Lung (tissue), 12 donors: ENCODE measurements around the gene ATM. TPM values are rescaled to one million over a fixed set of nuclear protein-coding genes. Genes with fewer than 3 reads are reported as not detected.
A peak's percentile ranks its signal among the peaks of the same experiment; 100 is the strongest.

Source experiments
- ATAC-seq: fragments of 200-7000 bp; cut with Tn5 transposase; one replicate; pipeline ENCODE4 v1.9.1; 2020; ENCODE audit warnings: moderate number of reproducible peaks; ENCODE audit not compliant: insufficient read depth, low FRiP score
- DNase-seq, 3 donors: peaks; one replicate each; pipeline ENCODE4 v3.0.0-alpha.2; 2013 to 2017
- H3K27ac ChIP-seq, 2 donors: one replicate each; pipeline ENCODE4 v1.5.1; 2013; ENCODE audit warnings: mild to moderate bottlenecking in 2 of 2, moderate library complexity in 2 of 2, control low read depth in 1 of 2, inconsistent platforms in 1 of 2, low read depth in 1 of 2, low read length in 1 of 2
- H3K27me3 ChIP-seq, 3 donors: one replicate each; pipeline ENCODE4 v1.5.1; 2013; ENCODE audit warnings: low read length in 2 of 3; ENCODE audit not compliant: control insufficient read depth in 3 of 3, insufficient read depth in 3 of 3
- H3K36me3 ChIP-seq, 4 donors: one replicate each; pipeline ENCODE4 v1.5.1; 2013; ENCODE audit warnings: low read length in 4 of 4, mild to moderate bottlenecking in 1 of 4, moderate library complexity in 1 of 4; ENCODE audit not compliant: control insufficient read depth in 4 of 4, insufficient read depth in 4 of 4
- H3K4me1 ChIP-seq, 5 donors: one replicate each; pipeline ENCODE4 v1.5.1; 2013; ENCODE audit warnings: low read length in 5 of 5, mild to moderate bottlenecking in 2 of 5, moderate library complexity in 1 of 5; ENCODE audit not compliant: control insufficient read depth in 5 of 5, insufficient read depth in 5 of 5
- H3K4me3 ChIP-seq: one replicate; pipeline ENCODE4 v1.5.1; 2013; ENCODE audit warnings: mild to moderate bottlenecking, control low read depth, moderate library complexity
- H3K9ac ChIP-seq, 2 donors: one replicate each; pipeline ENCODE4 v1.5.1; 2013; ENCODE audit warnings: low read length in 2 of 2, control low read depth in 1 of 2; ENCODE audit not compliant: insufficient read depth in 1 of 2
- H3K9me3 ChIP-seq, 4 donors: one replicate each; pipeline ENCODE4 v1.5.1; 2013; ENCODE audit warnings: low read length in 3 of 4, mild to moderate bottlenecking in 1 of 4, moderate library complexity in 1 of 4; ENCODE audit not compliant: control insufficient read depth in 4 of 4, insufficient read depth in 3 of 4
- CTCF ChIP-seq: IDR thresholded peaks from 2 replicates; pipeline ENCODE4 v1.5.1; 2012; ENCODE audit warnings: mild to moderate bottlenecking; ENCODE audit errors: control extremely low read depth, extremely low read depth
- WGBS, 2 donors: extraction: QIAGEN DNeasy Blood & Tissue Kit; methylation state at CpG; one replicate each; pipeline ENCODE4 v1.1.7; 2013; 5-methylcytosine and 5-hydroxymethylcytosine counted together
- polyA plus RNA-seq, 2 donors: library from polyadenylated mRNA; stranded (reverse); fragments of 200-250 nt; gene quantifications; one replicate each; pipeline ENCODE4 v1.2.1, GENCODE V29; 2013
- total RNA-seq, 2 donors: library from RNA; depleted of rRNA in 1 of 2; stranded (reverse); fragments of >200 nt in 1 of 2; gene quantifications; one replicate each; pipeline ENCODE4 v1.2.1, GENCODE V29; 2014 to 2021
- donor health status: control.
- donor health status: control.
- donor health status: Bipolar disorder and iron deficiency.
- donor health status: healthy.
- donor health status: DM: yes; HTN: yes; CAD: no.

The ATM gene
- total and polyA plus RNA-seq, 4 donors, result 14.9 to 165 (median 29.9) TPM

GRCh38 chr11:108322666-108323065, 99.8 kb downstream of the ATM start:
- DNase-seq, result no peak
- Histone ChIP-seq H3K27ac (no peak overlapping the region), H3K9me3 (no peaks in the 10 kb centered on the region), H3K36me3 (peaks cover 10 to 23% (median 12%) of the 10 kb centered on the region in 4 donors), H3K4me1 (no peaks in the 10 kb centered on the region), H3K27me3 (no peaks in the 10 kb centered on the region), H3K4me3 (no peak overlapping the region), H3K9ac (no peak overlapping the region)
- ATAC-seq, result no peak
- WGBS, 2 donors, result 94 to 95% methylated on average over 3 of the region's 3 CpGs
- no peak for TF ChIP-seq CTCF

GRCh38 chr11:108324587-108324986, 101.7 kb downstream of the ATM start:
- H3K9ac ChIP-seq, result peak overlapping the region in 1 of 2 donors; percentile 33
- H3K4me3 ChIP-seq, result no peak overlapping the region
- no peak overlapping the region for H3K27ac ChIP-seq
- no peaks in the 10 kb centered on the region for H3K9me3 ChIP-seq
- TF ChIP-seq CTCF, result no peak
- H3K4me1 ChIP-seq, result no peaks in the 10 kb centered on the region
- H3K27me3 ChIP-seq, result no peaks in the 10 kb centered on the region
- peaks cover 10 to 26% (median 12%) of the 10 kb centered on the region in 4 donors for H3K36me3 ChIP-seq
- no peak for DNase-seq
- no peak for ATAC-seq

GRCh38 chr11:108333403-108333899, 110.6 kb downstream of the ATM start:
- no peak overlapping the region for H3K9ac ChIP-seq
- ATAC-seq (no peak), DNase-seq (no peak)
- no peaks in the 10 kb centered on the region for H3K4me1 ChIP-seq
- no peaks in the 10 kb centered on the region for H3K27me3 ChIP-seq
- TF ChIP-seq CTCF, result no peak
- no peaks in the 10 kb centered on the region for H3K9me3 ChIP-seq
- 91 to 93% methylated on average over 2 of the region's 2 CpGs for WGBS, 2 donors
- H3K36me3 ChIP-seq, result peaks cover 8 to 34% (median 24%) of the 10 kb centered on the region in 4 donors
- H3K4me3 ChIP-seq, result no peak overlapping the region
- no peak overlapping the region for H3K27ac ChIP-seq

GRCh38 chr11:108338750-108339149, 115.9 kb downstream of the ATM start:
- WGBS, 2 donors, result 96 to 97% methylated on average over 2 of the region's 2 CpGs
- Histone ChIP-seq H3K9ac (no peak overlapping the region), H3K27ac (no peak overlapping the region), H3K36me3 (peaks cover 3 to 19% (median 7%) of the 10 kb centered on the region in 4 donors), H3K4me3 (no peak overlapping the region), H3K9me3 (no peaks in the 10 kb centered on the region), H3K27me3 (no peaks in the 10 kb centered on the region), H3K4me1 (peaks cover 0 to 1% (median 0%) of the 10 kb centered on the region in 5 donors)
- ATAC-seq (no peak), DNase-seq (no peak)
- TF ChIP-seq CTCF, result no peak
